ENCODE measurements around the gene DHRS4L2.

DNA sequence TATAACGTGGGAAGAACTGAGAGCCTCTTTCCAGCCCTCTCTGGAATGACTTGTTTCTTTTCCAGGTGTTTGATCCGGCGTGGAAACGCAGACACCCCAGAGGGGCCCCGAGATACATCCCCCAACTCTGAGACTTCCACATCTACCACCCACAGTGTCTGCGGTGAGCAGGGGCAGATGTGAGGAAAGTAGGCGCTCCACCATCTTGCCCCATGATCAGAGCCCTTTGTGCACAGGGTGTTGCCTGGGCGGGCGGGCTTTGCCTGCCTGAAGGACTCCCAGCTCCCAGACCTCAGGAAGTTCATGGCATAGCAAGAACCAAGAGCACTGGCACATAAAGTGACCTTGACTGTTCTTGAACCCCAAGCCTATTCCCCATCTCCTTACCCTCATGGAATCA lies 65.9 kb downstream of the DHRS4L2 start:
- TF ChIP-seq, protein P1, sequence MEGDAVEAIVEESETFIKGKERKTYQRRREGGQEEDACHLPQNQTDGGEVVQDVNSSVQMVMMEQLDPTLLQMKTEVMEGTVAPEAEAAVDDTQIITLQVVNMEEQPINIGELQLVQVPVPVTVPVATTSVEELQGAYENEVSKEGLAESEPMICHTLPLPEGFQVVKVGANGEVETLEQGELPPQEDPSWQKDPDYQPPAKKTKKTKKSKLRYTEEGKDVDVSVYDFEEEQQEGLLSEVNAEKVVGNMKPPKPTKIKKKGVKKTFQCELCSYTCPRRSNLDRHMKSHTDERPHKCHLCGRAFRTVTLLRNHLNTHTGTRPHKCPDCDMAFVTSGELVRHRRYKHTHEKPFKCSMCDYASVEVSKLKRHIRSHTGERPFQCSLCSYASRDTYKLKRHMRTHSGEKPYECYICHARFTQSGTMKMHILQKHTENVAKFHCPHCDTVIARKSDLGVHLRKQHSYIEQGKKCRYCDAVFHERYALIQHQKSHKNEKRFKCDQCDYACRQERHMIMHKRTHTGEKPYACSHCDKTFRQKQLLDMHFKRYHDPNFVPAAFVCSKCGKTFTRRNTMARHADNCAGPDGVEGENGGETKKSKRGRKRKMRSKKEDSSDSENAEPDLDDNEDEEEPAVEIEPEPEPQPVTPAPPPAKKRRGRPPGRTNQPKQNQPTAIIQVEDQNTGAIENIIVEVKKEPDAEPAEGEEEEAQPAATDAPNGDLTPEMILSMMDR (IDR thresholded peaks at IDR 0.05) = no peak
- TF ChIP-seq POLR2A (IDR thresholded peaks at IDR 0.05) (no peak), EP300 (IDR thresholded peaks at IDR 0.05; ENCODE audit: low read depth) (no peak)

Measured in transverse colon (tissue), 3 donors.